ENCODE results near the gene PIP5K1B. TPM values are rescaled to one million over a fixed set of nuclear protein-coding genes. Genes with fewer than 3 reads are reported as not detected.

The PIP5K1B gene
- total RNA-seq, 1 experiment from 2014 or later: 10.3 TPM

DNA sequence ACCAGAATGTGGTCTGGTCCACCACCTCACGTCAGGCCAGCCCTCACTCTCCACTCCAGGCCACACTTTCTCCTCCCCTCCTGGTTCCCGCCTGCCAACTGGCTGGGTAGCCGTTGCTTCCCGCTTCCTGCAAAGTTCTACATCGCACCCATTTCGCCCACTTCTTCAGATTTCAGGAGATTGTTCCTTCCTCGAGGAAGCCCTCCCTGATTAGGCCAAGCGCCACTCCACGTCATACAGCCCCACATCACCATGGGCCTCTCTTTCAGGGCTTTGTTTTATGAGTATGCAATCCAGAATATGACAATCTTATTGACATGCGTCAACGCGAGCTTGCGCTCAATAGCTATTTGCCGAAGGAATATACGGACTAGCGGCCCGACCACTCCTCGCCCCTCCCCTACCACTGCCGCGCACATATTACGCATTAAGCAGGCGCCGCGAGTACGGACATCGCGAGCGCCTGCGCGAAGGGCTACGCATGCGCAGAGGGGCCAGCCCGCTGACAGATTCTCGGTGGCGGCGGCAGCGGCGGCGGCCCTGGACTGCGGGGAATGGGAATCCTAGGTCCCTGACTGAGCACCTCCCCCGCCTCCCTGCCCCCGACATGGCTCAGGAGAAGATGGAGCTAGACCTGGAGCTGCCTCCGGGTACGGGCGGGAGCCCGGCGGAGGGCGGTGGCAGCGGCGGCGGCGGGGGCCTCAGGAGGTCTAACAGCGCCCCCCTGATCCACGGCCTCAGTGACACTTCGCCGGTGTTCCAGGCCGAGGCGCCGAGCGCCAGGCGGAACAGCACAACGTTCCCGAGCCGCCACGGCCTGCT lies 74.7 kb downstream of the PIP5K1B start:
- no peaks in the 10 kb centered on the region for H3K27me3 ChIP-seq (replicated peaks; ENCODE audit: control insufficient read depth, insufficient read depth, low read length)
- Mint-ChIP-seq H3K36me3 (ENCODE audit: insufficient read depth, unreplicated experiment) (no peaks in the 10 kb centered on the region), H3K27ac (ENCODE audit: unreplicated experiment) (no peak overlapping the region), H3K27me3 (ENCODE audit: insufficient read depth, unreplicated experiment) (no peaks in the 10 kb centered on the region), H3K9me3 (ENCODE audit: unreplicated experiment) (no peaks in the 10 kb centered on the region), H3K4me3 (ENCODE audit: unreplicated experiment) (no peak overlapping the region), H3K4me1 (ENCODE audit: low read depth, unreplicated experiment) (peaks cover 6% of the 10 kb centered on the region)
- no peaks in the 10 kb centered on the region for H3K9me3 ChIP-seq
- CTCF ChIA-PET: interaction anchor here (1.3 kb wide), 1 partner anchor 30 kb away, joined by 3 read pairs; no protein-coding TSS in a partner anchor
- peak overlapping the region; percentile 53 for H3K4me3 ChIP-seq (ENCODE audit: low read depth, low read length)
- intact Hi-C loops (cut with micrococcal nuclease; ENCODE audit: unreplicated experiment): loop anchor here (1.0 to 5.0 kb wide), 2 partner anchors 30 to 47 kb away; no protein-coding TSS in a partner anchor
- peak; percentile 81 to 82 for DNase-seq
- no peaks in the 10 kb centered on the region for H3K4me1 ChIP-seq
- POLR2A ChIA-PET: no interaction called here
- no peaks in the 10 kb centered on the region for H3K36me3 ChIP-seq (ENCODE audit: control insufficient read depth, insufficient read depth, low read length)
- BruUV-seq (replicated peaks): no TSS peak
- no peak for TF ChIP-seq CTCF (IDR thresholded peaks at IDR 0.05; ENCODE audit: insufficient read depth in 1 of 2, low read depth in 1 of 2, low read length in 1 of 2, severe bottlenecking in 1 of 2, unreplicated experiment in 1 of 2)

GRCh38 chr9:68780380-68780712 lies 75.3 kb downstream of the PIP5K1B start:
- ChIA-PET CTCF (interaction anchor here (1.3 kb wide), 1 partner anchor 31 kb away, joined by 3 read pairs; no protein-coding TSS in a partner anchor), POLR2A (no interaction called here)
- H3K9me3 Mint-ChIP-seq (ENCODE audit: unreplicated experiment): no peaks in the 10 kb centered on the region
- H3K4me3 Mint-ChIP-seq (ENCODE audit: unreplicated experiment): no peak overlapping the region
- no peaks in the 10 kb centered on the region for H3K36me3 ChIP-seq (ENCODE audit: control insufficient read depth, insufficient read depth, low read length)
- H3K36me3 Mint-ChIP-seq (ENCODE audit: insufficient read depth, unreplicated experiment): no peaks in the 10 kb centered on the region
- no peaks in the 10 kb centered on the region for H3K9me3 ChIP-seq
- no peaks in the 10 kb centered on the region for H3K4me1 ChIP-seq
- TF ChIP-seq CTCF (IDR thresholded peaks at IDR 0.05; ENCODE audit: insufficient read depth in 1 of 2, low read depth in 1 of 2, low read length in 1 of 2, severe bottlenecking in 1 of 2, unreplicated experiment in 1 of 2): no peak
- DNase-seq: no peak
- no peak overlapping the region for H3K27ac Mint-ChIP-seq (ENCODE audit: unreplicated experiment)
- H3K4me1 Mint-ChIP-seq (ENCODE audit: low read depth, unreplicated experiment): peaks cover under 1% of the 10 kb centered on the region
- no TSS peak for BruUV-seq (replicated peaks)
- H3K27me3 ChIP-seq (replicated peaks; ENCODE audit: control insufficient read depth, insufficient read depth, low read length): no peaks in the 10 kb centered on the region
- H3K4me3 ChIP-seq (ENCODE audit: low read depth, low read length): peak overlapping the region; percentile 53
- no peaks in the 10 kb centered on the region for H3K27me3 Mint-ChIP-seq (ENCODE audit: insufficient read depth, unreplicated experiment)
- intact Hi-C loops (cut with micrococcal nuclease; ENCODE audit: unreplicated experiment): loop anchor here (5.0 kb wide), 1 partner anchor 48 kb away; no protein-coding TSS in a partner anchor

DNA sequence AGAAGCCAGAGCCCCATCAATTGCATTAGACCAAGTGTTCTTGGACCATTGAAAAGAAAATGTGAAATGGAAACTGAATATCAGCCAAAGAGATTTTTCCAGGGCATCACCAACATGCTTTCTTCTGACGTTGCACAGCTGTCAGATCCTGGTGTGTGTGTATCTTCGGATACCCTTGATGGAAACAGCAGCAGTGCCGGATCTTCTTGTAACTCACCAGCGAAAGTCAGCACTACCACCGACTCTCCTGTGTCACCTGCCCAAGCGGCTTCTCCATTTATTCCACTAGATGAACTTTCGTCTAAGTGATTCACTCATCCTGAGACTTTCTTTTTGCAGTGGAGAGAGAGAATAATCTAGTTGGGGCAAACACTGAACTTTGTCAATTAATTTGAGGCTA lies 75.7 kb downstream of the PIP5K1B start:
- BruUV-seq (replicated peaks): TSS peak; percentile 48
- no peaks in the 10 kb centered on the region for H3K9me3 ChIP-seq
- TF ChIP-seq CTCF (IDR thresholded peaks at IDR 0.05; ENCODE audit: insufficient read depth in 1 of 2, low read depth in 1 of 2, low read length in 1 of 2, severe bottlenecking in 1 of 2, unreplicated experiment in 1 of 2): no peak
- Mint-ChIP-seq H3K27me3 (ENCODE audit: insufficient read depth, unreplicated experiment) (no peaks in the 10 kb centered on the region), H3K4me3 (ENCODE audit: unreplicated experiment) (no peak overlapping the region), H3K27ac (ENCODE audit: unreplicated experiment) (no peak overlapping the region), H3K36me3 (ENCODE audit: insufficient read depth, unreplicated experiment) (no peaks in the 10 kb centered on the region), H3K9me3 (ENCODE audit: unreplicated experiment) (no peaks in the 10 kb centered on the region), H3K4me1 (ENCODE audit: low read depth, unreplicated experiment) (no peaks in the 10 kb centered on the region)
- H3K27me3 ChIP-seq (replicated peaks; ENCODE audit: control insufficient read depth, insufficient read depth, low read length): no peaks in the 10 kb centered on the region
- no peak for DNase-seq
- no peaks in the 10 kb centered on the region for H3K36me3 ChIP-seq (ENCODE audit: control insufficient read depth, insufficient read depth, low read length)
- no peaks in the 10 kb centered on the region for H3K4me1 ChIP-seq
- intact Hi-C loops (cut with micrococcal nuclease; ENCODE audit: unreplicated experiment): loop anchor here (5.0 kb wide), 1 partner anchor 48 kb away; no protein-coding TSS in a partner anchor
- POLR2A ChIA-PET: no interaction called here
- CTCF ChIA-PET: no interaction called here
- peak overlapping the region; percentile 53 for H3K4me3 ChIP-seq (ENCODE audit: low read depth, low read length)

Data from Caco-2 (cell line).